Stimulated activated CD8-positive, alpha-beta memory T cell treated with anti-CD3 and anti-CD28 coated beads, Interleukin-12 subunit alpha, Interleukin-12 subunit beta, amount 100 ng/mL, for 24 hours (primary cell): ENCODE results near the gene ZNF521.

ENCODE experiments used
- DNase-seq: peaks from one replicate; pipeline ENCODE4 v3.0.0-alpha.2; 2020; ENCODE audit errors: extremely low read depth

Gene ZNF521

DNA sequence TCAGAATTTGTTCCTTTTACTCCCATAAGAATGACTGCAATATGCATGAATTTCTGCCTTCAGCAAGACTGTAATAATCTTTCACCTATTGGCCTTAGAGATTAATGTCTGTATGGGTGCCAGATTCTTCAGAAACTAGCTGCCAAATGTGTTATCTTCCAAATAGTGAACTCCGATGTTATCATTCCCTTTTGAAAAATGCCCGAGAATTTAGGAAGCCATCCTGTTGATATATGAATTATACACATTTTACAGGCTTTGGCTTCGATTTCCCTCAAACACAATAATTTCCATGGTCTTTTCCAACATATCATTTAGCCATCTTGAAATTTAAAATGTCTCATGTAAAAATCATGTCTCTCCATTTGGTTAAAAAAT lies 101.5 kb downstream of the ZNF521 start:
- no peak for DNase-seq

DNA sequence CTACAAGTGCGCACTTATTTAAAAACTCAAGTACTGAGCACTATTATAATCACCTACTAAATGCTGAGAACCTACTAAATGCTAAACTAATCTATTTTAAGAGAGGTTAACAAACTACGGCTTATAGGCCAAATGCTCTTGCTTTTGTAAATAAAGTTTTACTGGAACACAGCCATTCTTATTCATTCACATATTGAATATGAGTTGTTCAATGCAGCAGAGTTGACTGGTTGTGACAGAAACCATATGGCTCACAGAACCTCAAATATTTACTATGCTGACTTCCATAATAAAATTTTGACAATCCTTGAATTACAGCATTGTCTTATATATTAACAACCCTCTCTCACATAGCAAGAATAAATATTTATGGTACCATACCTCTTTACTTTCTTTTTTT lies 103.2 kb downstream of the ZNF521 start:
- DNase-seq, result no peak

DNA sequence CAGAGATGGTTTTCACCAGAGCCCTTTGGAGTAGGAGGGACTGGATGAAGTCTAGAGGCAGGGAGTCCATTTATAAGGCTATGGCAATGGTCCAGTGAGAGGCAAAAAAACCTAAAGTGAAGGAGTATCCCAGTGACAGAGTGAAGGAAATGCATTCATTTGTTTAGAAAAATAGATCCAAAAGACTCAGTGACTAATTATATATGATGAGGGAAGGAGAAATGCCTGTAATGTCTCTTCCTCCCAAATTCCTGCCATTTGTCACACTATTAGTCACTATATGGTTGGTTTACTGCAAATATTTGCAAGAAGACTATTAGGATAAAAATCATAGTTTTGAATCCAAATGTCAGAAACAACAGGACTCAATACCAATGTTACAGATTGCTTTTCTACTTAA lies 104.2 kb downstream of the ZNF521 start:
- DNase-seq, result no peak

DNA sequence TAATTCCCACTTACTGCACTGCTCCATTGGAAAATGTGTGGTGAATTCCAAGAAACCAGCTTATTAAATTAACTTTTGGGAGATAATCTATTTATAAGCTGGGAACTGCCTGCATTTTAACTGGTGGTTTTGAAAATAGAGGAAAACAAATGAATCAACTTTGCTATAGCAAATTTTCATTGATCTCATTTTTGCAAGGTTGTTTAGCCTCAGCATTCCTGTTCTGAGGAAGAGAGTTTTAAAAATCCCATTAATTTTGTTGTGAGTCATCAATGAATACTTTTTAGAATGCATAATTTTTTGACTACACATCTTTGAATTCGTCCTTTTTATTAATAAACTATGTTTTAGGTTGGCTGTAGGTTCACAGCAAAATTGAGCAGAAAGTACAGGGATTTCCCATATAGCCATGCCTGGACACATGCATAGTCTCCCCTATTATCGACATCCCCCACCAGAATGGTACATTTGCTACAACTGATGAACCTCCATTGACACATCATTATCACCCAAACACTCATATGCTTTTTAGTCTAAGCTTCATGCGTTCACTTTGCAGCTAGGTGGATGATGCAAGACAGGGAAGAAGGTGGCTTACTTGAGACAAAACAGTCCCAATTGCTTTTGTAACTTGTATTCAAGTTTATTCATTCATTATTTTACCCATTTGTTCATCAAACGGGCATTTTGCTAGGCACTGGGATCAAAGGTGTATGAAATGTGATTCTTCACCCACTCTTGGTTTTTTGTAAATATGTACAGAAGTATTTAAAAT lies 106.9 kb downstream of the ZNF521 start:
- no peak for DNase-seq

DNA sequence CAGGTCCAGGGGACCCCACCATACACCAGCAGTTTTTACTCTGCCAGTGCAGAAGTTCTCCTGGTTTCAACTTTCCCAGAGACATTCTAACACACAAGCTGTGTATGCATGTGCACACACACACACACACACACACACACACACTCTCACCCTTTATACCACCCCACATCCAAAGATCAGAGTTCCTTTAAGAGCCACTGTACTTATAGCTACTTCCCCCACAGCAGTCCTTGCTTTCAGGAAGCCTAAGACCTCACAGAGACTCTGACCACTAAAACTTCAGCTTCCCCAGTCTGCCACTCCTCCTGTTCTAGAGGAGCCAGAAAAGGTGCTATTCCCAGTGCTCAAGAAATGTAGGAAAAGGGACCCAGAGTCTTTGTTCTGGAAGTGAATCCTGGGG lies 107.8 kb downstream of the ZNF521 start:
- no peak for DNase-seq

DNA sequence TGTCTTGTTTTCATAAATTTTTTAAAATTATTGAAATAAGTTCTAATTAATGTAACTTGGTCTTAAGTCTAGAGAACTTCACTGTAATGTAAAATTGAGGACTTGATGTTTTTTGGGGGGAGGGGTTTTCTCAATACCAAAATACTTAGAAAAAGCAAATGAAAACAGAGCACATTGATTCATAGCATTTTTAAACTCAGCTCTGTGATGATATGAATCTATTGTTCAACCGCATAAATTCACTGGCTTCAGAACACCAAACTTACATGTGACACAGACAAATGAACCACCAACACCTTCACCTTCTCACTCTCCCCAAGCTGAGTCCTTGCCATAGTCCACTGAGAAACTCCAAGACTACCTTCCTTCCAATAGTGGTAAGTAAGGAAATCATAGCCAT lies 108.2 kb downstream of the ZNF521 start:
- no peak for DNase-seq

DNA sequence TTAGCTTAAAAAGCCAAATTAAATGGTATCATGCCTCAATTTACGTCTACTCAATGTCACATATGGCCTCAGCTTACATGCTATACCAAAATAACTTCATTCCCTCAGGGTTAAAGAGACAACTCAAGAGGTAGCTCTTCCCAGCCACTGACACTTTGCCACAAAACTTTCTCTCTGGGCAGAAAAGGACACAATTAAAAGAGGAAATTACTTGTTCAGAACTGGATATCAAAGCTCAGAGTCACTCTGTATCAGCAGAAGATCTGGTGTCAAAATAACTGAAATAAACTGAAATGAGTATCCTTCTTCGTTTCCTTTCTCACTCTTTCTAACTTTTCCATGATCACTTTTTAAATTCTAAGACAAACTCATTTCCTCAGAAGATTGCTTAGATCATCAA lies 108.7 kb downstream of the ZNF521 start:
- DNase-seq, result no peak

DNA sequence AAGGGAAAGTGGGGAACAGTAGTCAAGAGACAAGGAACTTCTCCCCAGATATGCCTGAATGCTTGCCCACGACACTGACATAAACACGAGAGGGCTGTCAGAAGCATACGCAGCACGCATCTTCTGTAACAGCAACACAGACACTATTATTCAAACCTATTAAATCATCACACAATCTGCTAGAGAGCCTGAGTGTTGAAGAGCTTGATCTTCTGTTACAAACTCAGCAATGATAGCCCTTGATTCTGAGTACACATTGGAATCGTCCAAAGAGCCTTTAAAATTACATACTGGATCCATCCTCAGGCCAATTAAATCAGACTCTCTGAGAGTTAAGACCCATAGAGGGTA lies 111.6 kb downstream of the ZNF521 start:
- no peak for DNase-seq

DNA sequence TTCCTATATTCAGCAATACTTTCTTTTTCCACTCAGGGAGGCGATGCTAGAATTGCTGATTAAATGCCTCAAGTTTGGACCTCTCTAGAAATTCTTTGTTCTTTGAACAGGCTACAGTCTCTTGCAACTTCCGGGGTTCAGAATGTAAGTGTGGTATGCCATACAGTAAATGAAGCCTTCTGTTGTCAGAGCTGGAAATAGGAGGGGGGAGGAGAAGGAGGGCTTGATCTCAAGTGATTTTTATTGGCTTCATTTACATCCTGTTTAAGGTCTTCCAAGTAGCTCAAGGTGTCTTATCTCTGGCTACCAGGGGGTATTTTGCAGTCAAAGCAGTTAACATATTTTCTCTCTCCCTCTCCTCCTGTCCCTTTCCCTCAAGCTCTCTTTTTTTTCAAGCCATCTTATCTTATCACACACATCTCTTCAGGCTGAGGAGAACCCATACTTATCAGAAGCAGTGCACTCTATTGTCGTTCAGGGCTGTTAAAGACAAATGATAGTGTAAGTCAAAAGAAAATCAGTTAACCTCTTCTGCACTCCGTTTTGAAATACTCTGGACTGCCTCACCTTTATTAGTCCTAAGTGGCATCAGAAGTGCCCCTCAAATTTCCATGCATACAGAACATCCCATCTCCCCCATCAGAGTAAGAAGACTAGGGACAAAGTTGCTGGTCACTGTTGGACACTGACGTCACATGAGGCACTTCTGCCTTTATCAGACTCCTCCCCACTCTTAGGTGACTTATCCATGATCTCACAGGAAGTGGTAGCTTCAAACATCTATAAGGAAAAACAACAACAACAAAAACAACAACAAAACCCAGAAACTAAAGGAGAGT lies 112.2 kb downstream of the ZNF521 start:
- DNase-seq, result no peak

DNA sequence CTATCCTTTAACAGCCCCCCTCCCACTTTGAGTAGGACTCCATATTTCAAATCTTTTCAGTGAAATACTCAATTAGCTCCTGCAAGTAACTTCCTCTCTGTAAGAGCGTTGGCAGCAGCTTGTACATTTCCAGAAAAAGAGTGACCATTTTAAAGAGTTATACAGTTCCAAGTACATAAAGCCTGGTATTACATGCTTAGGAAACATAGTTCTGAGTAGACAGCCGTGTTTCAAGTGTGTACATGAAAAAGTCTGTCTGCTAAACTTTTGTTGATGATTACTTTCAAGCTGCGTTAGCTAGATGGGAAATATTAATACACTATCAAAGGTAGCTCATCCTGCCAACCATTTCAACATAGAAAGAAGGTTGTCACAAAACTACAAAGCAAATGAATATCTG lies 112.8 kb downstream of the ZNF521 start:
- DNase-seq, result no peak

DNA sequence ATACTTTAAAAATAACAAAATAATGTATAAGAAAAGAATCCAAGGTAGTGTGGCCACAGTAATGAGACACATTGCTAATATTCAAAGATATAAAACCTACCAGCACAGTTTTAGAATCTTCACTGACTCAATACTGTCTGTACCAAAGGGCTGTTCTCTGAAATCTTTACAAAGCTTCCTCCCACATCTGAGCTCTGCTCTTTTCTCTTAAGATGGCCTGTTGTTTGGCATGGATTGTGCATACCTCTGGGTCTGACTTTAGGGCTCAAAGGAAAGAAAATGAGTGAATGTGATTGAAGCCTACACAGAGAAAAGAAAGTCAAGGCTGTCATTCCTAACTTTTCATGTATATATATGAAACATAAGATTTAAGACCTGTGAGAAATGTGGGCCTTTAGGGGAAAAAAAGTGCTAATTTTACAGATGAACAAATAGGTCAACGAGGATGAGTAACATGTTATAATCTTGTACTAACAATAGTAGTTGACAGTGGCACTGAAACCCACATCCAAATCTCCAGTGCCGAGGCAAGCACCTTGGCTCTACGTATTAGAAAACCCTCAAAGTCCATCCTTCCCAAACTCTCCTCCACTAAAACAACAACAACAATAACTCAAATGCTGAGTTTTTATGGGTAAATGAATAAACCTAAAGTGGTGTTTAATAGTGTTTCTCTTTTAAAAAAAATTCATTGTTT lies 114.2 kb downstream of the ZNF521 start:
- DNase-seq, result no peak

DNA sequence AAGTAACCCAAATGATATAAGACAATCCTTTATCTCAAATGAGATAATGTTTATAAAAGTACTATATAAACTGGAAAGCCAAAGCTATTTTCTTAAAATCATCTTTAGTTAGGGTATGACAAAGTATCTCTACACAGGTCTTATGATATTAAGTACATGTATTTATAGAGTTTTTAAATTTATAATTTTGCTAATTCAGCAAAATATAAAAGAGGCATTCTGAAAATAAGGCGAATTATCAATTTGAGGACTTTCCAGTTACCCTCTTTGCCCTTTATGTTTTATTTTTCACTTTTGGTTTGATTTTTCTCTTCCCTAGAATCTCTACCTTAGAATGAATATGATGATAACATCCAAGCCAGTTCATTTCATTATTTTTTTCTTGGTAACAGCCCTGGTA lies 115.2 kb downstream of the ZNF521 start:
- DNase-seq, result no peak

DNA sequence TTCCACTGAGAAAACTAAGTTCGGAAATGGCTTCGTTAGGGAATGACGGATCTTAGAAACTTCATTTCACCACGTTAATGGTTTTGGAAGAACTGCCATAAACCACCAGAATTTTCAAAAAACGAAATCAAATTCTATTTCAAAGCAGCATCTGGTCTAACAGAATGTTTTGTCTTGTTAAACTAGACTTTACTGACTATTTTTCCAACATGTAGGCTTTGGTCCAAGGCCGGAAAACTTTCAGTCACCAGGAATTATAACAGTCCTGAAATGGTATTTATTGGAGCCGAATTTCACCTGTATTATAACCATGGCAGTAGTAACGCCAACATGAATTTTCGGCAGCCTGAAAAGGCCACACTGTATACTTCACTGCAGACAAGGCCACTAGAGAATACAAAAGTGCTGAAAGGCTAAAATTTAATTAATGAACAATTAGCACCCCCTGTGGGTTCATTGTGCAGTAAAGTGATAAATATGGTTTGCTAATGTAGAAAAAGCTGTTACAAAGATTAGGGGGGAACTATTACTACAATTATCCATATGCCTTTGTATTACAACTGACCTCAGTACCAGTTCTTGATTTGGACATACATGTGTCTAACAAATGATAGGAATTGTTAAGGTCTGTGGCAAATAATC lies 116.4 kb downstream of the ZNF521 start:
- no peak for DNase-seq

DNA sequence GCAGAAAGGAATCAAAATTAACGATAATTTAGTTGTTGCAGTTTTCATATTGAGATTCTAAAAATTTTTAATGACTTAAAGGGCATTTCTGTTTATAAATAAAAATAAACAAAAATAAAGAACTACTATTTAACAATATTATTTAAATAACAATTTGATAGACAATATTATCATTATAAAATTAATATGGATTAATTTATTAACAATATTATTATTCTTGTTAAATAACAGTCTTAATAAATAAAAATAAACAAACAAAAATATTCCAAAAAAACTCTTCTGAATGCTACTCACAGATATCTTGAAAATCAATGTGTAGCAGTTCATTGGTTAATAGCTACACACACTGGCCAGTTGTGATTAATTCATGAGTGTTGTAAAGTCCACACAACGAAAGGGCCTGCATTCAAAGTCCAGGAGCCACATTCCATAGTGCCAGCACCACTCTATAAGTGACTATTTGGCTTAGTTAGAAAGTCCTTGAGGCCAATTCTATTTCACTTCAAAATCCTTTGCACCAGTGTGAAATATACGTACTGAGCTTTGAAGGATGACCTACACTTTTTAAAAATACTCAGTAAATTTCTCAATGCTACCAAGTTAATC lies 117.1 kb downstream of the ZNF521 start:
- no peak for DNase-seq

DNA sequence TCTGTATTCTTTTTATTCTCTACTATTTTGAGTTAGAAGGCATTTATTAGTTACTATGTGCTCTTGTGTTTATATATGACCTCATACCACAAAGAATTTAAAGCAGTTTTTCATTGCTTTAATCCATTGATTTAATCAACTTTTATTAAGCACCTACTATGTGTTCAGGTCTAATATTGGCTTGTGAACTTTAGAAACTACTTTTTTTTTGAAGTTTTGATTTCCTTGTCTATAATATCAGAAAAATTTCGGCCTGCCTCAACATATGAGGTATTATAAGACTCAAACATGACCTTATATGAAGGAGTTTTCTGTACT lies 117.7 kb downstream of the ZNF521 start:
- no peak for DNase-seq

DNA sequence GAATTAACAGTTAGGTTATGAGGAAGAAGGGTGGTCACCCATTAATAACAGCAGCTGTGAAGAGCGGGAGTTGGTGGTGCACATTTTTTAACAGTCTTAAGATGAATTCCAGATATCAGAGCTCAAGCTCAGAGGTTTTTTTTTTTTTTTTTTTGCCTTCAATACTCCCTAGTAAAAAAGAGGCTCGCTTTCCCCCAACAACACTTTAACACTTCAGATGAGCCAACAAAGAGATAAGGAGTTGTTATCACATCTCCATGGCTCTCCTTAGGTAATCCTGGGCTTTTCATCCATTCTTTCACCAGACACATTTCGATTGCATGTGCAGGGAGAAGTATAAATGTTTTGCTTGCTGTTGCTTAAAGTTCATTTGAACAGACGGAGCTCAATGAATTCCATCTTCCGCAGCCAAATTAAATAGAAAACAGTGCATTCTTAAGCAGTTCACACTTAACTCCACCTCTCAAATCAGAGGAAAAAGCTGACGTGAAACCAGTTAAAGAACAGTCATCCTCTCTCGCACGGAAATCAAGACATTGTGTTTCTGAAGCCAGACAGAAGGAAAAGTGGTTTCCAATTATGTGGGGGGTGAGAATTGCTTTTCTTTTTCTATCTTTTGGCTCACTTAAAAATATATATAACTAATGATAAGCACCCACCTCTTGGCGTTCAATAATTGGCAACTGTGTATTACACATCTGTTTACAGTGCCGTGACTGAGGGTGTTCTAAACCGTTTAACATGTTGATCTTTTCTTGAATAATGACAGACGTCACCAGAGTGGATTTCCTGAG lies 118.2 kb downstream of the ZNF521 start:
- DNase-seq, result no peak

DNA sequence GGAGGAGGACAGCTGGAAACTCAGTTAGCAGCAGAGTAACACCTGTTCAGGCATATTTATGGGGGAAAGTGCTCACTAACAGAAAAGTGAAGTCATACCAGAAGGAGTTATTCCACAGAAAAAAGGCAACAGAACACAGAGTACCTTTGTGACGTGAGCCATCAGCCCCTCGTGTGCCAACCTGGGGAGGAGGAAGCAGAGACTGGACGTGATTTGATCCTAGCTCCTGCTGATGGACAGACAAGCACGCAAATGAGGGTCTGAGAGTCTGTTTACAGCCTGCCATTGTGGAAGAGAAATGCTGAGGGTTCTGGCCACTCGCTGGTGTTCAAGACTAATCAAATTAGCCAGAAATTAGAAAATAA lies 120.7 kb downstream of the ZNF521 start:
- no peak for DNase-seq

DNA sequence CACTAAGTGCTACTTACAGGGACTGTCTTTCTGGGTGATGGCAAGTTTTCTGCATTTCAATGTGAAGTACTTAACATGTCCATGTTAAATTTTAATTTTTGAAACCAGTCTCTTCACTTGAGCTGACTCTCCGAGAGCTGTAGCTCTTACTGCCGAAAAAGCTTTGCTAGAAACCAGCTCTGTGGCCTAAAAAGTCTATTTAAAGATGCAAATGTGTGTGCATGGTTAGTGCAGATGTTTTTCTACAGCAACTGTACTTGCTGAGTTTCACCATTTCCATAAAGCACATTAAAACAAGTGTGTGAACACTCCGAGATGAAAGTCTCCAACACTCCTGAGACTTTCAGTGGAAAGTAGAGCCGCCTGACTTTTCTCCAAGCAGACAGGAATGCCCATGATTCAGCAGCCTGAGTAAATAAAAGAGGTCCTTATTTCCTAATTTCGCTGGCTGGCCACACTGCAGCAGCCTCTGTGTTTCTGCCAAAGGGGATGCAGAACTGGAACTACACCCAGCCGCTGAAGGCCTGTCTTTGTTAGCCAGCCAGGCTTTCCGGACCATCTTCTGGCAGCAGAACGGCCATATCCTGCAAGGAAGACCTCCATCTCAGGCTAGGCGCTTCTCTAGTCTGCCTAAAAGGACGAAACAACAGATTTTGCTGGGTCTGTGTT lies 121.2 kb downstream of the ZNF521 start:
- DNase-seq, result no peak

DNA sequence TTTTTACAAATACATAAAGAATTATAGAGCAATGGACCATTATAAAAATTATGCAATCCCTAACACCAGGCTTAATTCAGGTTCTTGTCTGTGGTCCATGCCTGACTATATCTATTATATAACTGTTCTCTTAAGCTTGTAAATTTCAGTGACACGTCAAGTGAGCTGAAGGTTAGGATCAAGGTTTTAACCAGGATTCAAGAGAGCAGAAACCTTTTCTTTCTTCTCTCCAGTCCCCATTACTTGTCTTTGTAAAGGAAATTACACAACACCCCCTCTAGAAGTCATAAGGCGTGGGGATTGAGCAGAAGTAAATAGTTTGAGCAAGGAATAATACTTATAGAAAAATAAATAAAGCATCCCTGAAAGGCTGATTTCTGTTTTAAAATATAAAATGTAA lies 122.0 kb downstream of the ZNF521 start:
- no peak for DNase-seq

DNA sequence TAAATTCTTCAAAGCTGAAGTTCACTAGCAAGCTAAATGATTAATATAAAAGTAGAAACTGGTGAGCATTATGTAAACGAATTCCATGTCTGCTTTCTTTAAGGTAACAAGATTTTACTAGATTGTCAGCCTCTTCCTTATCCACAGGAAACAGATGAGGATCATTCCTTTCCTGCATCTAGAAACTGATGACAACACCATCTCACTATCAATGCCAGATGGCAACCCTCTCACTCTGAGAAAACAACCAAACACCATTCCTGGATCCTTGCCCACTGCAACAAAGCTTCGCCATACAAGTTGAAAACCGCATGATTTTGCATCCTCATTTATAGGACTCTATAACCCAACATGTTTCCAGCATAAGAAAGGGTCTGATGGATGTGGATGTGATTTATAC lies 122.9 kb downstream of the ZNF521 start:
- DNase-seq, result no peak

DNA sequence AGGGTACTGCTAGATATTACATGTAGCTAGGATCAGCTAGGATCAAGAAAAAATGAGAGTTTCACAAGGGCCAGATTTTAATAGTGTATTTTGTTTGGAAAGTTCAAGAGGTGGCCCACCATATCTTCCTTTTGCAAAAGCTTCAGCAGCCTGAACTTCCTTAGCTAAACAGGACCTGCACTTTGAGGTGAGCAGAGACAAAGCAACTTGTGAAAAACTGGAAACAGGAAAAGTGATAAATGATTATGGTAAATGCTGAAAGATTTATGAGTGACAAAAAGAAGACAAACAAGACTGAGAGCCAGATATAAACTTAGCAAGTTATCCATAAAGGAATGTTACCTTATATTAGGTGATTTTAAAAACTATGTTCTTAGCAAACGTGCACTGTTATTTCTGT lies 123.6 kb downstream of the ZNF521 start:
- no peak for DNase-seq
